Kidney (tissue), 14 donors: ENCODE data around the gene SPTLC3. TPM values are rescaled to one million over a fixed set of nuclear protein-coding genes. Genes with fewer than 3 reads are reported as not detected.

ENCODE experiments used
- DNase-seq, 5 donors: peaks; one replicate each; pipeline ENCODE4 v3.0.0-alpha.2; 2013 to 2020
- FAIRE-seq: peaks from 2 replicates; lab custom pipeline; 2012; peaks lifted over from hg19 to GRCh38; lab: Jason Lieb, UNC
- H3K27ac ChIP-seq, 2 donors: one replicate each; pipeline ENCODE4 v1.7.0; 2013; ENCODE audit warnings: low read depth in 2 of 2, low read length in 2 of 2, inconsistent platforms in 1 of 2
- H3K27me3 ChIP-seq: one replicate; pipeline ENCODE4 v1.7.1; 2013; ENCODE audit warnings: low read length, inconsistent platforms; ENCODE audit not compliant: control insufficient read depth, insufficient read depth
- H3K36me3 ChIP-seq, 3 donors: one replicate each; pipeline versions ENCODE4 v1.7.0 to v1.7.1; 2013; ENCODE audit warnings: low read length in 3 of 3, control low read depth in 1 of 3, inconsistent platforms in 1 of 3; ENCODE audit not compliant: insufficient read depth in 3 of 3, control insufficient read depth in 2 of 3
- H3K4me1 ChIP-seq, 3 donors: one replicate each; pipeline versions ENCODE4 v1.7.0 to v1.7.1; 2013; ENCODE audit warnings: low read length in 3 of 3, inconsistent platforms in 1 of 3, low read depth in 1 of 3; ENCODE audit not compliant: control insufficient read depth in 2 of 3, insufficient read depth in 2 of 3
- H3K4me3 ChIP-seq, 3 donors: one replicate each; pipeline versions ENCODE4 v1.7.0 to v1.8.1; 2013; ENCODE audit warnings: low read length in 3 of 3, control low read depth in 1 of 3, inconsistent platforms in 1 of 3
- H3K9ac ChIP-seq, 3 donors: one replicate each; pipeline versions ENCODE4 v1.7.0 to v1.7.1; 2013; ENCODE audit warnings: low read length in 3 of 3, control low read depth in 1 of 3, inconsistent platforms in 1 of 3
- H3K9me3 ChIP-seq, 3 donors: one replicate each; pipeline versions ENCODE4 v1.7.0 to v1.7.1; 2013; ENCODE audit warnings: low read length in 3 of 3, control low read depth in 1 of 3, inconsistent platforms in 1 of 3; ENCODE audit not compliant: control insufficient read depth in 2 of 3, insufficient read depth in 1 of 3
- CTCF ChIP-seq: IDR thresholded peaks from 3 replicates; pipeline ENCODE4 v1.5.1; 2012; ENCODE audit warnings: mild to moderate bottlenecking, moderate library complexity, borderline replicate concordance; ENCODE audit not compliant: insufficient read depth; ENCODE audit errors: extremely low read depth
- intact Hi-C: fragments of 100-400 bp; cut with DNase I; formaldehyde crosslinking; loops from one replicate; pipeline ENCODE4 v1.11.1; 2022
- polyA plus RNA-seq: library from polyadenylated mRNA; stranded (reverse); fragments of 350-450 nt; fragmentation: Illumina TruSeq; extraction: RNeasy Lipid Tissue Mini Kit (QIAGEN cat#74804); gene quantifications from one replicate; pipeline ENCODE4 v1.2.3, GENCODE V29; 2014; ENCODE audit warnings: low read depth, low replicate concordance; ENCODE audit not compliant: insufficient read depth
- total RNA-seq: library from RNA; stranded (reverse); fragmentation: NEBNext Ultra II Directional; extraction: Animal tissue kit (Norgen Biotek cat#: 25700); gene quantifications from one replicate; pipeline ENCODE4 v1.2.1, GENCODE V29; 2021
- donor health status: control.
- donor health status: control.
- donor health status: control.
- donor health status: control.
- donor health status: control.
- donor health status: DM: yes; HTN: yes; CAD: no.
- donor health status: Normal renal cell carcinoma (clear cell type).

Gene SPTLC3
- total and polyA plus RNA-seq, 2 donors from 2014 or later, result 7.1 to 65.9 TPM

GRCh38 chr20:13165203-13165602 lies 156.4 kb downstream of the SPTLC3 start:
- no peaks in the 10 kb centered on the region for H3K4me1 ChIP-seq
- intact Hi-C loops, result no loop called here
- DNase-seq, result no peak
- H3K9ac ChIP-seq, result no peak overlapping the region
- H3K4me3 ChIP-seq, result no peak overlapping the region
- no peak for TF ChIP-seq CTCF
- peaks cover 0 to 2% (median 1%) of the 10 kb centered on the region in 3 donors for H3K36me3 ChIP-seq
- no peak overlapping the region for H3K27ac ChIP-seq
- no peaks in the 10 kb centered on the region for H3K27me3 ChIP-seq
- peaks cover 0 to 3% (median 0%) of the 10 kb centered on the region in 3 donors for H3K9me3 ChIP-seq
- no peak for FAIRE-seq

- TF ChIP-seq CTCF, result no peak
- no peak for DNase-seq
- H3K9ac ChIP-seq, result no peak overlapping the region
- no peak for FAIRE-seq
- no peak overlapping the region for H3K4me3 ChIP-seq
- peaks cover 0 to 3% (median 0%) of the 10 kb centered on the region in 3 donors for H3K9me3 ChIP-seq
- intact Hi-C loops, result no loop called here
- H3K27me3 ChIP-seq, result no peaks in the 10 kb centered on the region
- H3K36me3 ChIP-seq, result peaks cover 0 to 2% (median 0%) of the 10 kb centered on the region in 3 donors
- no peak overlapping the region for H3K27ac ChIP-seq
- no peaks in the 10 kb centered on the region for H3K4me1 ChIP-seq
Measured at GRCh38 chr20:13166011-13166410, 157.2 kb downstream of the SPTLC3 start.

- no peaks in the 10 kb centered on the region for H3K27me3 ChIP-seq
- H3K9ac ChIP-seq, result no peak overlapping the region
- no peaks in the 10 kb centered on the region for H3K4me1 ChIP-seq
- FAIRE-seq (no peak), DNase-seq (no peak)
- no peak overlapping the region for H3K27ac ChIP-seq
- peaks cover 0 to 3% (median 0%) of the 10 kb centered on the region in 3 donors for H3K9me3 ChIP-seq
- intact Hi-C loops, result no loop called here
- H3K4me3 ChIP-seq, result no peak overlapping the region
- no peak for TF ChIP-seq CTCF
- peaks cover 0 to 2% (median 0%) of the 10 kb centered on the region in 3 donors for H3K36me3 ChIP-seq
Measured at GRCh38 chr20:13166437-13166836, 157.7 kb downstream of the SPTLC3 start.

- no peak for TF ChIP-seq CTCF
- Histone ChIP-seq H3K9ac (no peak overlapping the region), H3K27me3 (no peaks in the 10 kb centered on the region), H3K9me3 (peaks cover 0 to 3% (median 0%) of the 10 kb centered on the region in 3 donors), H3K36me3 (peaks cover 0 to 2% (median 0%) of the 10 kb centered on the region in 3 donors), H3K4me3 (no peak overlapping the region), H3K27ac (no peak overlapping the region), H3K4me1 (no peaks in the 10 kb centered on the region)
- no peak for DNase-seq
- intact Hi-C loops, result no loop called here
- FAIRE-seq, result no peak
Measured at GRCh38 chr20:13169086-13169485, 160.3 kb downstream of the SPTLC3 start.
